T-helper 9 cell (primary cell): Measurements from ENCODE around the gene CTSD.
"Not testable (repeated sequence)": the region's sequence is repeated elsewhere in the genome, so short reads cannot be mapped to it uniquely, and the experiment has no call there.

Experiments used
- DNase-seq: peaks from one replicate; pipeline ENCODE4 v3.0.0-alpha.2; 2020

CTSD gene

GRCh38 chr11:1782031-1782590 is 18.4 kb upstream of the CTSD start:
- DNase-seq = no peak

- no peak for DNase-seq
These were observed 17.9 kb upstream of the CTSD start for GRCh38 chr11:1781593-1781975.

- DNase-seq = no peak
These were observed 17.2 kb upstream of the CTSD start for GRCh38 chr11:1780700-1781592.

GRCh38 chr11:1779806-1780699 is 16.3 kb upstream of the CTSD start:
- DNase-seq = no peak

- no peak for DNase-seq
These were observed 15.5 kb upstream of the CTSD start for GRCh38 chr11:1779034-1779805.

GRCh38 chr11:1778141-1778911 is 14.6 kb upstream of the CTSD start:
- DNase-seq = no peak

- no peak for DNase-seq
These were observed 14.0 kb upstream of the CTSD start for GRCh38 chr11:1777737-1778136.

- DNase-seq = no peak
These were observed 13.4 kb upstream of the CTSD start for GRCh38 chr11:1776944-1777715.

GRCh38 chr11:1776331-1776851 is 12.7 kb upstream of the CTSD start:
- no peak for DNase-seq

GRCh38 chr11:1774886-1775285 is 11.2 kb upstream of the CTSD start:
- DNase-seq = no peak

- DNase-seq = no peak
These were observed 10.3 kb upstream of the CTSD start for GRCh38 chr11:1773994-1774550.

GRCh38 chr11:1773131-1773993 is 9.6 kb upstream of the CTSD start:
- no peak for DNase-seq

GRCh38 chr11:1772270-1773130 is 8.8 kb upstream of the CTSD start:
- no peak for DNase-seq

GRCh38 chr11:1771700-1772099 is 8.0 kb upstream of the CTSD start:
- no peak for DNase-seq

GRCh38 chr11:1771273-1771672 is 7.5 kb upstream of the CTSD start:
- DNase-seq = no peak

- no peak for DNase-seq
These were observed 6.8 kb upstream of the CTSD start for GRCh38 chr11:1770528-1770927.

- no peak for DNase-seq
These were observed 6.3 kb upstream of the CTSD start for GRCh38 chr11:1770061-1770460.

GRCh38 chr11:1769304-1769936 is 5.7 kb upstream of the CTSD start:
- DNase-seq = not testable (repeated sequence)
